Activated B cell treated with CpG ODN at 0.5 μM for 24 hours (primary cell): Measurements from ENCODE around the gene CASZ1. TPM values are rescaled to one million over a fixed set of nuclear protein-coding genes. Genes with fewer than 3 reads are reported as not detected.

Experiments
- ATAC-seq: fragments of 200-7000 bp; cut with Tn5 transposase; one replicate; pipeline ENCODE4 v1.10.0; 2021; ENCODE audit warnings: low read depth, mild to moderate bottlenecking, moderate library complexity
- CTCF ChIA-PET: fragments of 350-600 bp; sonication (Branson Sonifier 250); formaldehyde crosslinking; loops from one replicate; lab custom pipeline; 2021; ENCODE audit warnings: antibody characterized with exemption; lab: Charles Lee
- POLR2A ChIA-PET: fragments of 350-600 bp; sonication (Branson Sonifier 250); formaldehyde crosslinking; loops from one replicate; lab custom pipeline; 2021; ENCODE audit warnings: antibody characterized with exemption; lab: Charles Lee
- DNase-seq: peaks from one replicate; pipeline ENCODE4 v3.0.0; 2022
- H3K27ac Mint-ChIP-seq: one replicate; pipeline ENCODE4 v1.8.0; 2020; ENCODE audit warnings: mixed read lengths
- H3K27me3 Mint-ChIP-seq: one replicate; pipeline ENCODE4 v1.8.0; 2021; ENCODE audit warnings: mixed read lengths
- H3K36me3 Mint-ChIP-seq: one replicate; pipeline ENCODE4 v1.8.0; 2021; ENCODE audit warnings: low read depth, mixed read lengths
- H3K4me1 Mint-ChIP-seq: one replicate; pipeline ENCODE4 v1.8.0; 2021; ENCODE audit warnings: mixed read lengths
- H3K4me3 Mint-ChIP-seq: one replicate; pipeline ENCODE4 v1.8.0; 2020; ENCODE audit warnings: mild to moderate bottlenecking, mixed read lengths
- H3K9me3 Mint-ChIP-seq: one replicate; pipeline ENCODE4 v1.8.0; 2020; ENCODE audit warnings: mixed read lengths
- CTCF ChIP-seq: fragments of 200-600 bp; IDR thresholded peaks from one replicate; pipeline ENCODE4 v1.8.0; 2022; ENCODE audit warnings: antibody characterized with exemption, mild to moderate bottlenecking
- intact Hi-C: fragments of 100-400 bp; cut with micrococcal nuclease; formaldehyde crosslinking; loops from one replicate; pipeline ENCODE4 v1.15.1; 2024
- total RNA-seq: library from RNA; stranded (reverse); gene quantifications from 2 replicates; pipeline ENCODE4 v1.2.3, GENCODE V29; 2022

The CASZ1 gene
- total RNA-seq, 1 donor from 2014 or later = 35.6 TPM

- no peak overlapping the region for H3K4me3 Mint-ChIP-seq
- POLR2A ChIA-PET = no interaction called here
- ATAC-seq (no peak), DNase-seq (no peak)
- peaks cover 8% of the 10 kb centered on the region for H3K27me3 Mint-ChIP-seq
- no peaks in the 10 kb centered on the region for H3K4me1 Mint-ChIP-seq
- H3K9me3 Mint-ChIP-seq = no peaks in the 10 kb centered on the region
- H3K36me3 Mint-ChIP-seq = no peaks in the 10 kb centered on the region
- no peak overlapping the region for H3K27ac Mint-ChIP-seq
- intact Hi-C loops = no loop called here
- no peak for TF ChIP-seq CTCF
- CTCF ChIA-PET = no interaction called here
Measured at GRCh38 chr1:10705953-10706352, 90.5 kb downstream of the CASZ1 start.

- intact Hi-C loops = no loop called here
- DNase-seq (no peak), ATAC-seq (no peak)
- Mint-ChIP-seq H3K27ac (no peak overlapping the region), H3K27me3 (peaks cover 8% of the 10 kb centered on the region), H3K4me1 (no peaks in the 10 kb centered on the region), H3K4me3 (no peak overlapping the region), H3K9me3 (no peaks in the 10 kb centered on the region), H3K36me3 (no peaks in the 10 kb centered on the region)
- POLR2A ChIA-PET = no interaction called here
- CTCF ChIA-PET = no interaction called here
- no peak for TF ChIP-seq CTCF
Measured at GRCh38 chr1:10704368-10704882, 92.0 kb downstream of the CASZ1 start.

GRCh38 chr1:10703702-10704101, 92.7 kb downstream of the CASZ1 start:
- TF ChIP-seq CTCF = no peak
- Mint-ChIP-seq H3K9me3 (no peaks in the 10 kb centered on the region), H3K4me1 (no peaks in the 10 kb centered on the region), H3K27me3 (peaks cover 8% of the 10 kb centered on the region), H3K4me3 (no peak overlapping the region), H3K27ac (no peak overlapping the region), H3K36me3 (no peaks in the 10 kb centered on the region)
- ChIA-PET CTCF (no interaction called here), POLR2A (no interaction called here)
- intact Hi-C loops = no loop called here
- no peak for DNase-seq
- ATAC-seq = no peak

- no peaks in the 10 kb centered on the region for H3K36me3 Mint-ChIP-seq
- intact Hi-C loops = no loop called here
- DNase-seq = no peak
- no peak overlapping the region for H3K27ac Mint-ChIP-seq
- no peaks in the 10 kb centered on the region for H3K9me3 Mint-ChIP-seq
- no peak overlapping the region for H3K4me3 Mint-ChIP-seq
- TF ChIP-seq CTCF = no peak
- ChIA-PET POLR2A (no interaction called here), CTCF (no interaction called here)
- H3K27me3 Mint-ChIP-seq = peaks cover 9% of the 10 kb centered on the region
- no peaks in the 10 kb centered on the region for H3K4me1 Mint-ChIP-seq
- no peak for ATAC-seq
Measured at GRCh38 chr1:10701145-10701544, 95.3 kb downstream of the CASZ1 start.

- Mint-ChIP-seq H3K4me3 (no peak overlapping the region), H3K27ac (no peak overlapping the region), H3K36me3 (no peaks in the 10 kb centered on the region), H3K27me3 (peaks cover 9% of the 10 kb centered on the region), H3K4me1 (peaks cover 6% of the 10 kb centered on the region), H3K9me3 (no peaks in the 10 kb centered on the region)
- ATAC-seq (no peak), DNase-seq (no peak)
- ChIA-PET POLR2A (no interaction called here), CTCF (no interaction called here)
- TF ChIP-seq CTCF = no peak
- intact Hi-C loops = no loop called here
Measured at GRCh38 chr1:10699470-10699835, 97.0 kb downstream of the CASZ1 start.
